Neuronal stem cell (in vitro differentiated cells): Measurements from ENCODE around the gene MTIF3.

Experiments
- DNase-seq: peaks from one replicate; pipeline ENCODE4 v3.0.0-alpha.2; 2013; ENCODE audit warnings: low spot score
- H2AFZ ChIP-seq: one replicate; pipeline ENCODE4 v1.6.1; 2013; ENCODE audit warnings: mild to moderate bottlenecking, low read length, inconsistent platforms
- H2AK5ac ChIP-seq: 2 replicates; pipeline ENCODE4 v1.6.1; 2013; ENCODE audit warnings: low read depth, mild to moderate bottlenecking, inconsistent platforms, low read length, moderate library complexity, mixed read lengths
- H2BK120ac ChIP-seq: 2 replicates; pipeline ENCODE4 v1.6.1; 2013; ENCODE audit warnings: low read depth, mild to moderate bottlenecking, inconsistent platforms, low read length, moderate library complexity, mixed read lengths
- H2BK12ac ChIP-seq: one replicate; pipeline ENCODE4 v1.6.1; 2013; ENCODE audit warnings: low read length, inconsistent platforms
- H2BK15ac ChIP-seq: 2 replicates; pipeline ENCODE4 v1.6.1; 2013; ENCODE audit warnings: mild to moderate bottlenecking, low read length, inconsistent platforms, mixed read lengths
- H2BK5ac ChIP-seq: one replicate; pipeline ENCODE4 v1.6.1; 2013; ENCODE audit warnings: inconsistent platforms, mild to moderate bottlenecking, low read length, moderate library complexity
- H3K14ac ChIP-seq: one replicate; pipeline ENCODE4 v1.6.1; 2013; ENCODE audit warnings: low read length, inconsistent platforms
- H3K18ac ChIP-seq: 2 replicates; pipeline ENCODE4 v1.6.1; 2013; ENCODE audit warnings: low read length, inconsistent platforms
- H3K23ac ChIP-seq: 2 replicates; pipeline ENCODE4 v1.6.1; 2013; ENCODE audit warnings: low read depth, mild to moderate bottlenecking, mixed read lengths, low read length, inconsistent platforms; ENCODE audit not compliant: poor library complexity
- H3K27ac ChIP-seq: replicated peaks from 3 replicates; pipeline ENCODE4 v1.5.1; 2013; ENCODE audit warnings: low read length, inconsistent platforms
- H3K27me3 ChIP-seq, 3 experiments: 2 replicates each; pipeline ENCODE4 v1.6.1; 2013; ENCODE audit warnings: low read length in 3 of 3, mild to moderate bottlenecking in 2 of 3, inconsistent platforms in 1 of 3, low read depth in 1 of 3, mixed read lengths in 1 of 3, moderate library complexity in 1 of 3; ENCODE audit not compliant: control insufficient read depth in 3 of 3, insufficient read depth in 3 of 3
- H3K36me3 ChIP-seq, 2 donors: replicated peaks in 1 of 2; 2 replicates each; pipeline ENCODE4 v1.6.1; 2013; ENCODE audit warnings: low read length in 2 of 2; ENCODE audit not compliant: control insufficient read depth in 2 of 2, insufficient read depth in 2 of 2
- H3K4ac ChIP-seq: 2 replicates; pipeline ENCODE4 v1.6.1; 2013; ENCODE audit warnings: inconsistent platforms, mild to moderate bottlenecking, low read length, moderate library complexity
- H3K4me1 ChIP-seq, 2 donors: 1 replicate in 1 of 2; 2 replicates in 1 of 2; pipeline ENCODE4 v1.6.1; 2013; ENCODE audit warnings: low read length in 2 of 2, low read depth in 1 of 2; ENCODE audit not compliant: control insufficient read depth in 2 of 2, insufficient read depth in 1 of 2
- H3K4me2 ChIP-seq: one replicate; pipeline ENCODE4 v1.6.1; 2013; ENCODE audit warnings: mild to moderate bottlenecking, low read length, inconsistent platforms; ENCODE audit not compliant: insufficient read depth, poor library complexity, severe bottlenecking
- H3K4me3 ChIP-seq, 2 donors: 2 replicates each; pipeline ENCODE4 v1.5.1; 2013; ENCODE audit warnings: low read length in 2 of 2, mild to moderate bottlenecking in 2 of 2, inconsistent platforms in 1 of 2, moderate library complexity in 1 of 2
- H3K79me1 ChIP-seq: one replicate; pipeline ENCODE4 v1.6.1; 2013; ENCODE audit warnings: low read depth, mild to moderate bottlenecking, inconsistent platforms, low read length, moderate library complexity
- H3K9ac ChIP-seq: one replicate; pipeline ENCODE4 v1.6.1; 2013; ENCODE audit warnings: mild to moderate bottlenecking, low read depth, low read length, inconsistent platforms; ENCODE audit not compliant: poor library complexity
- H3K9me3 ChIP-seq, 2 donors: replicated peaks in 1 of 2; 2 replicates each; pipeline versions ENCODE3 to v1.6.1; 2013; ENCODE audit warnings: low read length in 2 of 2, mild to moderate bottlenecking in 2 of 2, inconsistent platforms in 1 of 2, low read depth in 1 of 2, mixed read lengths in 1 of 2, moderate library complexity in 1 of 2; ENCODE audit not compliant: control insufficient read depth in 2 of 2, insufficient read depth in 1 of 2
- H4K8ac ChIP-seq: one replicate; pipeline ENCODE4 v1.6.1; 2013; ENCODE audit warnings: low read depth, mild to moderate bottlenecking, inconsistent platforms, low read length, moderate library complexity
- H4K91ac ChIP-seq: one replicate; pipeline ENCODE4 v1.6.1; 2013; ENCODE audit warnings: low read length, low read depth, mild to moderate bottlenecking, inconsistent platforms; ENCODE audit not compliant: poor library complexity
- WGBS, 2 donors: extraction: QIAGEN DNeasy Blood & Tissue Kit; methylation state at CpG; one replicate each; pipeline ENCODE4 v1.1.7; 2013; ENCODE audit warnings: missing lambda C conversion rate in 2 of 2, mixed read lengths in 1 of 2; ENCODE audit not compliant: insufficient read length in 2 of 2, insufficient replicate concordance in 1 of 2; ENCODE audit errors: extremely low coverage in 2 of 2; 5-methylcytosine and 5-hydroxymethylcytosine counted together

The MTIF3 gene

DNA sequence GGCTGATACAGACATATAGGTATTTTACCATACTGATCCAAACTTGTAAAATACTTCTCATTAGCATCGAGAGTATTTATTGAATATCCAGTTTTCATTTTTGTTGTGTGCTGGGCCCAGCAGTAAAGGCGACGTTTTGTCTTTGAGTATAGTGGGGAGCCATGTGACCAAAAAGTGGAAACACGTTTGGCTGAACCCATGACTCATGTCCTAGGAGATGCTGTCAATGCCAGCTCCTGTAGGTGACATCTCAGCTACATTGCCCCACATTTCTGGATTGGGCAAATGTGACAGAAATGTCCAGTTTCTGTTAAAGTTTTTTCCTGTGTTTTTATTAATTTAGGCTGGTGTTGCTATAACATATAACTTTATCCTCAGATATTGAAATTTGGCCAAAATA, 52.0 kb downstream of the MTIF3 start:
- H2BK5ac ChIP-seq, result no peak overlapping the region
- H3K4me3 ChIP-seq, result no peak overlapping the region
- no peak overlapping the region for H3K4me2 ChIP-seq
- H3K14ac ChIP-seq, result no peak overlapping the region
- H3K27ac ChIP-seq, result no peak overlapping the region
- WGBS, 2 donors, result no CpG with 5 or more reads among the region's 4 CpGs
- no peak overlapping the region for H2BK120ac ChIP-seq
- no peak overlapping the region for H2AK5ac ChIP-seq
- no peak overlapping the region for H3K18ac ChIP-seq
- no peak overlapping the region for H2BK12ac ChIP-seq
- peaks cover 0 to 22% (median 0%) of the 10 kb centered on the region in 3 experiments for H3K27me3 ChIP-seq
- DNase-seq, result no peak
- no peaks in the 10 kb centered on the region for H3K9me3 ChIP-seq
- H3K79me1 ChIP-seq, result no peaks in the 10 kb centered on the region
- H4K8ac ChIP-seq, result no peak overlapping the region
- H3K4me1 ChIP-seq, result peaks cover 5 to 6% of the 10 kb centered on the region in 2 donors
- no peak overlapping the region for H2AFZ ChIP-seq
- H2BK15ac ChIP-seq, result no peak overlapping the region
- no peak overlapping the region for H3K9ac ChIP-seq
- H3K23ac ChIP-seq, result no peak overlapping the region
- no peak overlapping the region for H3K4ac ChIP-seq
- H3K36me3 ChIP-seq, result no peaks in the 10 kb centered on the region
- H4K91ac ChIP-seq, result no peak overlapping the region

DNA sequence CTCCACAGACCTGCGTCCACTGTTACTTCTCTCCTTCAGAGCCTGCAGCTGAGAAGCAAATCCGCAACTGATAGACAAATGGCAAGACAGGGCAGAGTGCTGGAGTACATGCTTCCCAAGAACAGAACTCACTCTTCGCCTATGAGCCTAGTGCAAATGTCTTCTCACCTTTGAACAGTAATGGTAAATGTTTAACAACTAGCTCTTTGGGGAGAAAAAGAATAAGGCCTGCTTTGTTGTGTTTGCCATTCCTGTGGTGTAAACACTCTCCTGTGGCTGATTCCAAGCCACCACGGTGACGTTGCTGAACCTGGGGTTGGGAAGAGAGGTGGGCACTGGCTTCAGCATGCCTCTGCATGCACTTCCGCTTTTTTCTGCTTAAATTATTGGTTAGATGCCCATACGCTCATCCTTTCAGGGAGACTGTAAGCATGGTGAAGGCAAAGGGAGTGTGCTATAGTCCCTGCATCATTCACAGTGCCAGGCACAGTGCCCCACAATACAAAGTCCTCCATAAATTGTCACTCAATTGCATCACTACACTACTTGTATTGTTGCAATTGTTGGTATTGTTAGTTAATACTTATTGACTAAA, 54.0 kb downstream of the MTIF3 start:
- H2AFZ ChIP-seq, result no peak overlapping the region
- H4K8ac ChIP-seq, result no peak overlapping the region
- no peak for DNase-seq
- no CpG with 5 or more reads among the region's 7 CpGs for WGBS, 2 donors
- no peaks in the 10 kb centered on the region for H3K79me1 ChIP-seq
- no peak overlapping the region for H4K91ac ChIP-seq
- no peak overlapping the region for H3K23ac ChIP-seq
- H3K14ac ChIP-seq, result no peak overlapping the region
- H3K4ac ChIP-seq, result no peak overlapping the region
- no peak overlapping the region for H3K9ac ChIP-seq
- peaks cover 0 to 23% (median 0%) of the 10 kb centered on the region in 3 experiments for H3K27me3 ChIP-seq
- H2BK5ac ChIP-seq, result no peak overlapping the region
- H3K4me1 ChIP-seq, result peaks cover 0 to 2% of the 10 kb centered on the region in 2 donors
- H3K18ac ChIP-seq, result no peak overlapping the region
- H2BK12ac ChIP-seq, result no peak overlapping the region
- H3K9me3 ChIP-seq, result no peaks in the 10 kb centered on the region
- no peak overlapping the region for H2AK5ac ChIP-seq
- no peak overlapping the region for H3K4me3 ChIP-seq
- no peak overlapping the region for H2BK15ac ChIP-seq
- H3K27ac ChIP-seq, result no peak overlapping the region
- H3K4me2 ChIP-seq, result no peak overlapping the region
- H2BK120ac ChIP-seq, result no peak overlapping the region
- no peaks in the 10 kb centered on the region for H3K36me3 ChIP-seq

DNA sequence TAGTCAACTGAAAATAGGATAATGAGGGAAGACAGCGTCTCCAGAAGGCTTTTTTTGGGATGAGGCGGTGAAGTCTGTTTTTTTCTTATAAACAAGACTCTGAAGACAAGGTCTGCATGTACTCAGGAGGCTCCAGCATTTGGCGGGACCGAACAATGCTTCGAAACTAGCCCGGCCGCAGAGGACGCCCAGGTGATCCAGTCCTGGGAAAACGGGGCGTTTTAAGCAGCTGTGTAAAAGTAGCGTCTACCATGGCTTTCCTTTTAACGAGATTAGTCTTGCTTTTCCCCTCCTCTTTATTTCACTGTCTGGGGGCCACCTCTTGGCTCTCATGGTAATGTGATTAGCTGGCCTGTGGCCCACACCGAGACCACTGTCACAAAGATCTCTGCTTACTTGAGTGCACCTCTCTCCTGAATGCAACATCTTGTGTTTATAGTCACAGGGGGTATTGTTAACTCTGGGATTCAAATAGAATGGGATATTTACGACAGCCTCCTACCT, 55.3 kb downstream of the MTIF3 start:
- Histone ChIP-seq H3K18ac (no peak overlapping the region), H3K4me3 (no peak overlapping the region), H2BK12ac (no peak overlapping the region), H2BK5ac (no peak overlapping the region), H2AK5ac (no peak overlapping the region), H4K8ac (no peak overlapping the region), H3K23ac (no peak overlapping the region), H2BK15ac (no peak overlapping the region), H3K4me2 (no peak overlapping the region), H3K9me3 (no peaks in the 10 kb centered on the region), H3K27me3 (peaks cover 0 to 23% (median 0%) of the 10 kb centered on the region in 3 experiments), H2AFZ (no peak overlapping the region), H3K27ac (no peak overlapping the region), H3K4ac (no peak overlapping the region), H3K4me1 (peaks cover 0 to 2% of the 10 kb centered on the region in 2 donors), H3K36me3 (no peaks in the 10 kb centered on the region), H2BK120ac (no peak overlapping the region), H3K14ac (no peak overlapping the region), H3K79me1 (no peaks in the 10 kb centered on the region), H4K91ac (no peak overlapping the region), H3K9ac (no peak overlapping the region)
- no CpG with 5 or more reads among the region's 14 CpGs for WGBS, 2 donors
- DNase-seq, result no peak

DNA sequence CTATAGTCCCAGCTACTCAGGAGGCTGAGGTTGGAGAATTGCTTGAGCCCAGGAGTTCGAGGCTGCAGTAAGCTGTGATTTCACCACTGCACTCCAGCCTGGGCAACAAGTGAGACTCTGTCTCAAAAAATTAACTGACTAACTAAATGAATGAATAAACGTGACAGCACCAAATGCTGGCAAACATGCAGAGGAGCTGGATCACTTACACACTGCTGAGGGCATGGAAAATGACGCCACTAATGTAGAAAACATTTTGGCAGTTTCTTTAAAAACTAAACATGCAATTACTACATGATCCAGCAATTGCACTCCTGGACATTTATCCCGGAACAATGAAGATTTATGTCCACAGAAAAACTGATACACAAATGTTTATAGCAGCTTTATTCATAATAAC, 57.3 kb downstream of the MTIF3 start:
- no peak overlapping the region for H3K23ac ChIP-seq

More for the DNA sequence above, 57.3 kb downstream of the MTIF3 start:
- H2BK5ac ChIP-seq, result no peak overlapping the region
- no peak overlapping the region for H2BK120ac ChIP-seq
- peaks cover 0 to 2% of the 10 kb centered on the region in 2 donors for H3K4me1 ChIP-seq
- no peaks in the 10 kb centered on the region for H3K79me1 ChIP-seq
- H2BK12ac ChIP-seq, result no peak overlapping the region
- H4K91ac ChIP-seq, result no peak overlapping the region
- no peak overlapping the region for H2AK5ac ChIP-seq
- H3K4ac ChIP-seq, result no peak overlapping the region
- H3K9me3 ChIP-seq, result no peaks in the 10 kb centered on the region
- no peak overlapping the region for H3K27ac ChIP-seq
- H3K9ac ChIP-seq, result no peak overlapping the region
- DNase-seq, result no peak
- no peak overlapping the region for H3K4me3 ChIP-seq
- no peak overlapping the region for H3K4me2 ChIP-seq
- WGBS, 2 donors, result no CpG with 5 or more reads among the region's 4 CpGs
- H2AFZ ChIP-seq, result no peak overlapping the region
- no peak overlapping the region for H2BK15ac ChIP-seq
- H3K18ac ChIP-seq, result no peak overlapping the region
- H3K36me3 ChIP-seq, result no peaks in the 10 kb centered on the region
- no peak overlapping the region for H3K14ac ChIP-seq
- H4K8ac ChIP-seq, result no peak overlapping the region
- peaks cover 0 to 23% (median 2%) of the 10 kb centered on the region in 3 experiments for H3K27me3 ChIP-seq
